GDM1 (cell line): ENCODE data around the gene VASH1.
A peak's percentile ranks its signal among the peaks of the same experiment; 100 is the strongest.
"Not testable (repeated sequence)": the region's sequence is repeated elsewhere in the genome, so short reads cannot be mapped to it uniquely, and the experiment has no call there.

Experiments
- DNase-seq: peaks from one replicate; lab custom pipeline; 2025; lab: John Stamatoyannopoulos, UW

The VASH1 gene

DNA sequence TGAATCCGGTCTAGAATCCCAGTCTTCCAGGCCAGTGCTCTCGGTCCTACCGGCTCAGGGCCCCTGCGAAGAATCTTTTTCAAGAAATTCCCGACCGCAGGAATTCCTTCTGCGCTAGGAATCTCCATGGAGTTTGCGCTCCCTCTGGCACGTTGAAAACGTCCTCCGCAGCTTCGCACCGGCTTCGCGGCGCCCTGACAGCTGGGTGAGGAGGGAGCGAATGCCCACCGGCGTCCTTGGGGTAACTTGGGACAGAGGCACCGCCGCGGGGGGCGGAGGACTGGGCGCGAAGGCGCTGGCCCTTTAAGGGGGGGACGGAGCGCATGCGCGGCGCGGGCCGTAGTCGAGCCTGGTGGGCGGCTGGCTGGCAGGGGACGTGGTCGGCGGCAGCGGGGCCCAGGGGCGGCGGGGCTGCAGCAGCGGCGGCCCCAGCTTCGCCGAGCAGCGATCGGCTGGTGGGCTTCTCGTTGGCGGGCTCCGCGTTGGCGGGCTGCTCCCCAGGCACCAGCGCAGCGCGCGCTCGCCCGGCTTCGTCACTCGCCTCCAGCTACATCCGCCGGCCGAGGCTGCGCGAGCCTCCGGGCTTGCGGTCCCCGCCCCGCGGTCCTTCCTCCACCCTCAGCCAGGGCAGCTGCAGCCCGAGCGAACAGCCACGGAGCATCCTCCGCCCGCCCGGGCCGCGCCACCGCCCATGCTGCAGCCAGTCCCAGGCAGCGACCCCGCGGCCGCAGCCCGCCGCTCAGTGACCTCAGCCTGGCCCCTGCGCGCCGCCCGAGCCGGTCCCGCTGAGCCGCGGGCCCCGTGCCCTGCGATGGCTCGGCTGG, at the start of gene VASH1:
VASH1 (plus strand) TSS at position 333 of the 824 bp plus-strand sequence. CDS start 1,354 bp downstream, outside the sequence.
- peak; percentile 66 for DNase-seq

DNA sequence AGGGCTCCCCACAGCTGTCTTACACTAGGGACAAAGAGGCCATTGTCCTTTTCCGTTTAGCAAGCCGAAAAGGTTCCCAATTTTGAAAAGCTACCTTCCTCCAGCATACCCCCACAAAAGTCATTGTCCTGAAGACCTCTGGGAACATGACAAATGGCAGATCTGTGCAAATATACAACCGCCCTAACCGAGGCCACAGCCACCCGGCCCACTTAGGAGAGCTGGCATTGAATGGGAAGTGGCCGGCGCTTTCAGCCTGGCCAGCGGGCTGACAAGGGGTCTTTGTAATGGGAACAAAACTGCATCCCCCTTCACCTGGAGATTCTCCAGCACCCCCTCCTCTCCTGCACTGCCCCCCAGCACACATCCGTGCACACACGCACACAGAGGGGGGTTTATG, 48.1 kb upstream of the VASH1 start:
- DNase-seq: no peak

DNA sequence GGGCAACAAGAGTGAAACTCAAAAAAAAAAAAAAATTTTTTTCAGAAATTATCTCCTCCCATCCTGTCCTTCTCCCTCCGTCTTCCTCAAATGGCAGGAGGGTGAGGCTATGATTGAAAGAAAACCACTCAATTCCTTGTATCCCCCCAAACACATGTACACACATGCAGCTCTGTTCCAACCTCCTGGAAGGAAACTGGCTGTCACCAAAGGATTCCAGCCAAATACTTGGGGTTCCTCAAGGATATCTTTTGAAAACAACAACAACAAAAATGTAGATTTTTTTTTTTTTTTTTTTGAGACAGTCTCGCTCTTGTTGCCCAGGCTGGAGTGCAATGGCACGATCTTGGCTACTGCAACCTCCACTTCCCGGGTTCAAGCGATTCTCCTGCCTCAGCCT, 46.8 kb upstream of the VASH1 start:
- no peak for DNase-seq

DNA sequence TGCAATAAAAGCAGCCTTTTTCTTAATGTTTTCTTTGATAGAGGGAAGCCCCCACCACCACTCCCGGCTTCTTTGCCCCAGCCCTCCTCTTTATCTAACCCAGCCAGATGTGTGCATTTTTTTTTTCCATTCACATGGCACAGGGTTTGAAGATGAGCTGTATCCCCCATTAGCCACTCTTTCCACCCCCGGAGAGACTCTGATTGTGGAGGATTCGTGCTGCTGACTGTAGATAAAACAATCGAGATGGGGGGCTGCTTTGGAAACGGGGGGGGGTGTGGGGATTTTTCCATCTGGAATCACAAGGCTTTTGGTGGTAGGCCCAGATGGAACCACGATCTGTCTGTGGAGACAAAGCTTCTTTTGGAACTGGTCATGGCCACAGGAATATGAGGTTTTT, 46.2 kb upstream of the VASH1 start:
- DNase-seq: no peak

GRCh38 chr14:76715511-76716081, 45.7 kb upstream of the VASH1 start:
- no peak for DNase-seq

DNA sequence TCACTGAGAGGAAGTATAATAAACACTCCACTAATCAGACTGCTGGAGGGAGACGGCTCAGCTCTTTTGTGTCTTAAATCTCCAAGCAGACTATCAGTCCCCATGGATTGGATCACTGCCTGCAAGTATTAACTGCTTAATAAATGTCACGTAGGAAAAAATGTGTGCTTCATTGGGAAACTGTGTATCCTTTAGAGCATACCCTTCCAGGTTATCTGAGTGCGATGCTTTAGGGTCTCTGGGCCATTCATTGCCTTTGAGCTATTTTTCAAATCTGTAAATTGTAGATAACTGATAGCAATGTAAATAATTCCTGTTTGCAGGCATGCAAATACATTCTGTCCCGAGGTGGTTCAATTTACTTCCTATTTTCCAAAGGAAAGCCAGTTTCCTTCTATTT, 45.0 kb upstream of the VASH1 start:
- DNase-seq: no peak

GRCh38 chr14:76717508-76718290, 43.6 kb upstream of the VASH1 start:
- no peak for DNase-seq

GRCh38 chr14:76718306-76719040, 42.8 kb upstream of the VASH1 start:
- DNase-seq: no peak

GRCh38 chr14:76719666-76720065, 41.6 kb upstream of the VASH1 start:
- no peak for DNase-seq

GRCh38 chr14:76720382-76720813, 40.9 kb upstream of the VASH1 start:
- DNase-seq: peak; percentile 58

DNA sequence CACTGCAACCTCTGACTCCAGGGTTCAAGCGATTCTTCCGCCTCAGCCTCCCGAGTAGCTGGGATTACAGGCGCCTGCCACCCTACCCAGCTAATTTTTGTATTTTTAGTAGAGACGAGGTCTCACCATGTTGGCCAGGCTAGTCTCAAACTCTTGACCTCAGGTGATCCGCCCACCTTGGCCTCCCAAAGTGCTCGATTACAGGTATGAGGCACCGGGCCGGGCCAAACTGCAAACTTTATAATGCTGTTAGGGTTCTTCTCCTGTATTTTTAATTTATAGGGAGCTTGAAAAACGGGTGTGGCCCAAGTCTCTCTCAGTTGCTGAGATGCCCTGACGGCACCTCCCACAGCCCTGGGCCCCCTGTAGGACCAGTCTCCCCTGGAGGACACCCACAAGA, 39.8 kb upstream of the VASH1 start:
- DNase-seq: not testable (repeated sequence)

GRCh38 chr14:76724651-76725550, 36.4 kb upstream of the VASH1 start:
- no peak for DNase-seq

- no peak for DNase-seq
These were observed 34.7 kb upstream of the VASH1 start for GRCh38 chr14:76726551-76726970.

DNA sequence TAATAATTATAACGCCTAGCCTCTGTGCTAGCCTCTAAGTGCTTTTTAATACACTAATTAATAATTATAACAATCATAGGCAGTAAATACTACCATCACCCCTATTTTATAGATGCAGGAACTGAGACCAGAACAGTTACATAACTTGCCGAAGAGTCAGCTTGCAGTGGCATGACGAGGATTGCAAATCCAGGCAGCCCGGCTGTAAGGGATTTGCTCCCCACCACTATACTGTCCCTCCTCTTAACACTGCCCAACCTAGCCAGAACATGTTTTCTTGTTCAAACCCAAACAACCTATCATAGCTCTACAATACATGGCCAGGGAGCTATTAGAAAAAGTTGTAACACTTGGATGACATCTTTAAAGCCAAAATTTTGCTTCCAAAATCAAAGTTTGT, 33.9 kb upstream of the VASH1 start:
- no peak for DNase-seq

DNA sequence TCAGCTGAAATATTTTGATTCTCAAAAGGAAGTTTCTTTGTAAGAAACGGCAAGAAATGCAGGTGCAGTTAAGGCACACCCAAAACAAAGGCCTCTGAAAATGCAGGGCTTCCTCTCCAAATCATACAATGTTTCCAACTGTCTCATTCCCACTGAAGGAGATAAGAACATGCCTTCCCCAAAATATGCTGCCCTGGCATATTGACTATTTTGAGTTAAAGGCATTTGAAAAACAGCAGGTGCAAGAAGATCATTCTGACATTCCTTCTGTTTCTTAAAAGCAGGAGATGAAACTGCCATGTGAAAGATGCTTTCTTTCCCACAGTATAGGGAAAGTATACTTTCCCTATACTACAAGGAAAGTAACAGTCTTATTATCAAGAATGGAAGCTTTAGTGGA, 33.4 kb upstream of the VASH1 start:
- no peak for DNase-seq

GRCh38 chr14:76729258-76729657, 32.0 kb upstream of the VASH1 start:
- no peak for DNase-seq

DNA sequence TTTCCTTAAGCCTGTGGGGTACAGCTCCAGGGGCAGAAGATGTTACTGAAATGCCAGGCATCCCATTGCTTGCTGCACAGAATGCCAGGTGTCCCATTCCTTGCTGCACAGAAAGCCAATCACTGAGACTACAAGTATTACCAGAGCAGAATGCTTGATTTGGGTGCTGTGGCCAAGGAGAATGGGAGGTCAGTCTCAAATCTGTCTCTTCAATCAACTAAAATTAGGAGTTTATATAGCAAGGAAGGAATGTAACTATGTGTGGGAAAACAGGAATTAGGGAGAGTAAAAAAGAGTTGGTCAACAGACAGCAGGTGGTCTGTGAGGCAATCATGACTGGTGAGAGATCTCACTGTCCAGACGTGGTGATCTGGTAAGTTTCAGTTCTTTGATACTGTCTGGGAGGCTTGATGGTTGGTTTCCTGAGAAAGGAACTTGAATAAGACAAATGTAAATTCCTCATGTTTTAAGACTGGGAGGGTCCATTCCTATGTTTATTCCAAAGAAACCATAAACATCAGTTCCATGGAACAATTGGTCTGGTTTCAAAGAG, 31.2 kb upstream of the VASH1 start:
- DNase-seq: no peak

- not testable (repeated sequence) for DNase-seq
These were observed 26.8 kb upstream of the VASH1 start for GRCh38 chr14:76734501-76734900.

GRCh38 chr14:76736514-76736913, 24.8 kb upstream of the VASH1 start:
- DNase-seq: no peak

DNA sequence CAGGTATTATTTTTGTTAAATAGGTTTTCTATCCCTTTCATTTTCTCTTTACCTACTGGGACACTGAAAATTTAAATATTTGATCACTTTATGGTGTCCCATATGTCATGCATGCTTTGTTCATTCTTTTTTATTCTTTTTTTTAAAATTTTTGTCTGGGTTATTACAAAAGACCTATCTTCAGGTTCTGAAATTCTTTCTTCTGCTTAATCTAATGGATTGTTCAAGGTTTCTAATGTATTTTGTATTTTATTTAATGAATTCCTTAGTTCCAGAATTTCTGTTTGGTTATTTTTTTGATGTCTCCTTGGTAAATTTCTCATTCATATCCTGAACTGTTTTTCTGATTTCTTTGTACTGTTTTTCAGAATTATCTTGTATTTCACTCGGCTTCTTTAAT, 20.2 kb upstream of the VASH1 start:
- no peak for DNase-seq

- no peak for DNase-seq
These were observed 19.1 kb upstream of the VASH1 start for GRCh38 chr14:76742185-76742584.
